Kidney (tissue), 14 donors: ENCODE results near the gene ACP3. TPM values are rescaled to one million over a fixed set of nuclear protein-coding genes. Genes with fewer than 3 reads are reported as not detected.

Source experiments
- DNase-seq, 5 donors: peaks; one replicate each; pipeline ENCODE4 v3.0.0-alpha.2; 2013 to 2020
- FAIRE-seq: peaks from 2 replicates; lab custom pipeline; 2012; peaks lifted over from hg19 to GRCh38; lab: Jason Lieb, UNC
- H3K27ac ChIP-seq, 2 donors: one replicate each; pipeline ENCODE4 v1.7.0; 2013; ENCODE audit warnings: low read depth in 2 of 2, low read length in 2 of 2, inconsistent platforms in 1 of 2
- H3K27me3 ChIP-seq: one replicate; pipeline ENCODE4 v1.7.1; 2013; ENCODE audit warnings: low read length, inconsistent platforms; ENCODE audit not compliant: control insufficient read depth, insufficient read depth
- H3K36me3 ChIP-seq, 3 donors: one replicate each; pipeline versions ENCODE4 v1.7.0 to v1.7.1; 2013; ENCODE audit warnings: low read length in 3 of 3, control low read depth in 1 of 3, inconsistent platforms in 1 of 3; ENCODE audit not compliant: insufficient read depth in 3 of 3, control insufficient read depth in 2 of 3
- H3K4me1 ChIP-seq, 3 donors: one replicate each; pipeline versions ENCODE4 v1.7.0 to v1.7.1; 2013; ENCODE audit warnings: low read length in 3 of 3, inconsistent platforms in 1 of 3, low read depth in 1 of 3; ENCODE audit not compliant: control insufficient read depth in 2 of 3, insufficient read depth in 2 of 3
- H3K4me3 ChIP-seq, 3 donors: one replicate each; pipeline versions ENCODE4 v1.7.0 to v1.8.1; 2013; ENCODE audit warnings: low read length in 3 of 3, control low read depth in 1 of 3, inconsistent platforms in 1 of 3
- H3K9ac ChIP-seq, 3 donors: one replicate each; pipeline versions ENCODE4 v1.7.0 to v1.7.1; 2013; ENCODE audit warnings: low read length in 3 of 3, control low read depth in 1 of 3, inconsistent platforms in 1 of 3
- H3K9me3 ChIP-seq, 3 donors: one replicate each; pipeline versions ENCODE4 v1.7.0 to v1.7.1; 2013; ENCODE audit warnings: low read length in 3 of 3, control low read depth in 1 of 3, inconsistent platforms in 1 of 3; ENCODE audit not compliant: control insufficient read depth in 2 of 3, insufficient read depth in 1 of 3
- CTCF ChIP-seq: IDR thresholded peaks from 3 replicates; pipeline ENCODE4 v1.5.1; 2012; ENCODE audit warnings: mild to moderate bottlenecking, moderate library complexity, borderline replicate concordance; ENCODE audit not compliant: insufficient read depth; ENCODE audit errors: extremely low read depth
- intact Hi-C: fragments of 100-400 bp; cut with DNase I; formaldehyde crosslinking; loops from one replicate; pipeline ENCODE4 v1.11.1; 2022
- polyA plus RNA-seq: library from polyadenylated mRNA; stranded (reverse); fragments of 350-450 nt; fragmentation: Illumina TruSeq; extraction: RNeasy Lipid Tissue Mini Kit (QIAGEN cat#74804); gene quantifications from one replicate; pipeline ENCODE4 v1.2.3, GENCODE V29; 2014; ENCODE audit warnings: low read depth, low replicate concordance; ENCODE audit not compliant: insufficient read depth
- total RNA-seq: library from RNA; stranded (reverse); fragmentation: NEBNext Ultra II Directional; extraction: Animal tissue kit (Norgen Biotek cat#: 25700); gene quantifications from one replicate; pipeline ENCODE4 v1.2.1, GENCODE V29; 2021
- donor health status: control.
- donor health status: control.
- donor health status: control.
- donor health status: control.
- donor health status: control.
- donor health status: DM: yes; HTN: yes; CAD: no.
- donor health status: Normal renal cell carcinoma (clear cell type).

The ACP3 gene
- total and polyA plus RNA-seq, 2 donors from 2014 or later, result 31.8 to 67.8 TPM

GRCh38 chr3:132332082-132332481, 14.9 kb downstream of the ACP3 start:
- H3K27me3 ChIP-seq, result no peaks in the 10 kb centered on the region
- no peaks in the 10 kb centered on the region for H3K36me3 ChIP-seq
- H3K27ac ChIP-seq, result no peak overlapping the region
- intact Hi-C loops, result no loop called here
- no peak overlapping the region for H3K4me3 ChIP-seq
- DNase-seq, result no peak
- no peak for FAIRE-seq
- no peak for TF ChIP-seq CTCF
- H3K9ac ChIP-seq, result no peak overlapping the region
- no peaks in the 10 kb centered on the region for H3K4me1 ChIP-seq
- H3K9me3 ChIP-seq, result no peaks in the 10 kb centered on the region

GRCh38 chr3:132332508-132332907, 15.3 kb downstream of the ACP3 start:
- H3K36me3 ChIP-seq, result no peaks in the 10 kb centered on the region
- H3K27ac ChIP-seq, result no peak overlapping the region
- no peaks in the 10 kb centered on the region for H3K27me3 ChIP-seq
- no peak for DNase-seq
- FAIRE-seq, result no peak
- no peaks in the 10 kb centered on the region for H3K4me1 ChIP-seq
- intact Hi-C loops, result no loop called here
- no peak overlapping the region for H3K4me3 ChIP-seq
- no peak for TF ChIP-seq CTCF
- no peaks in the 10 kb centered on the region for H3K9me3 ChIP-seq
- no peak overlapping the region for H3K9ac ChIP-seq

- H3K36me3 ChIP-seq, result no peaks in the 10 kb centered on the region
- H3K9me3 ChIP-seq, result no peaks in the 10 kb centered on the region
- no peaks in the 10 kb centered on the region for H3K27me3 ChIP-seq
- H3K27ac ChIP-seq, result no peak overlapping the region
- H3K4me1 ChIP-seq, result no peaks in the 10 kb centered on the region
- no peak overlapping the region for H3K9ac ChIP-seq
- TF ChIP-seq CTCF, result no peak
- FAIRE-seq (no peak), DNase-seq (no peak)
- intact Hi-C loops, result loop anchor here (10.0 kb wide), 1 partner anchor 87 kb away; no protein-coding TSS in a partner anchor
- no peak overlapping the region for H3K4me3 ChIP-seq
Measured at GRCh38 chr3:132341746-132342145, 24.5 kb downstream of the ACP3 start.

GRCh38 chr3:132342183-132342582, 25.0 kb downstream of the ACP3 start:
- DNase-seq (no peak), FAIRE-seq (no peak)
- no peak for TF ChIP-seq CTCF
- Histone ChIP-seq H3K27ac (no peak overlapping the region), H3K4me1 (no peaks in the 10 kb centered on the region), H3K9me3 (no peaks in the 10 kb centered on the region), H3K9ac (no peak overlapping the region), H3K27me3 (no peaks in the 10 kb centered on the region), H3K4me3 (no peak overlapping the region), H3K36me3 (no peaks in the 10 kb centered on the region)
- intact Hi-C loops, result loop anchor here (10.0 kb wide), 1 partner anchor 87 kb away; no protein-coding TSS in a partner anchor
